ENCODE results near the gene ZFR2.
A peak's percentile ranks its signal among the peaks of the same experiment; 100 is the strongest.

ZFR2 gene

DNA sequence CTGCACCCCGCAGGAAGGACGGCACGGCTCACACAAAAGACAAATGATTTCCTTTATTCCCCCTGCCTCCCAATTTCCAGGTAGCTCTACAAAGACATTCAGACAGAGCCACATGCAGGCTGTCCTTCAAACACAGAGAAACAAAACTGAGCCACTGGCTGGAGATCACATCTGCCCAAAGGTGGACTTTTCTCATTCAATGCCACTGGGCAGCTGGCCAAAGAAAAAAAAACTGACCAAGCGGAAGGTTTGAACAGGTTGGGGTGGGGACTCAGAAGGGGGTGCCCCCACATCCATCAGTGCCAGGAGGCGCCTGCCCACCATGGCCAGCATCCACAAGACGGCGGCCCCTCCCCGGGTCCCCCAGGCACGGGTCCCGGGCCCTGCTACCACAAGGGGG is 64.9 kb downstream of the ZFR2 start:
- TF ChIP-seq, protein P1, sequence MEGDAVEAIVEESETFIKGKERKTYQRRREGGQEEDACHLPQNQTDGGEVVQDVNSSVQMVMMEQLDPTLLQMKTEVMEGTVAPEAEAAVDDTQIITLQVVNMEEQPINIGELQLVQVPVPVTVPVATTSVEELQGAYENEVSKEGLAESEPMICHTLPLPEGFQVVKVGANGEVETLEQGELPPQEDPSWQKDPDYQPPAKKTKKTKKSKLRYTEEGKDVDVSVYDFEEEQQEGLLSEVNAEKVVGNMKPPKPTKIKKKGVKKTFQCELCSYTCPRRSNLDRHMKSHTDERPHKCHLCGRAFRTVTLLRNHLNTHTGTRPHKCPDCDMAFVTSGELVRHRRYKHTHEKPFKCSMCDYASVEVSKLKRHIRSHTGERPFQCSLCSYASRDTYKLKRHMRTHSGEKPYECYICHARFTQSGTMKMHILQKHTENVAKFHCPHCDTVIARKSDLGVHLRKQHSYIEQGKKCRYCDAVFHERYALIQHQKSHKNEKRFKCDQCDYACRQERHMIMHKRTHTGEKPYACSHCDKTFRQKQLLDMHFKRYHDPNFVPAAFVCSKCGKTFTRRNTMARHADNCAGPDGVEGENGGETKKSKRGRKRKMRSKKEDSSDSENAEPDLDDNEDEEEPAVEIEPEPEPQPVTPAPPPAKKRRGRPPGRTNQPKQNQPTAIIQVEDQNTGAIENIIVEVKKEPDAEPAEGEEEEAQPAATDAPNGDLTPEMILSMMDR (IDR thresholded peaks at IDR 0.05; ENCODE audit: insufficient read depth, low read depth, low read length, missing control alignments), result no peak
- H3K4me3 ChIP-seq (ENCODE audit: low read depth, low read length), result no peak overlapping the region
- no peak for DNase-seq (ENCODE audit: low read depth)

DNA sequence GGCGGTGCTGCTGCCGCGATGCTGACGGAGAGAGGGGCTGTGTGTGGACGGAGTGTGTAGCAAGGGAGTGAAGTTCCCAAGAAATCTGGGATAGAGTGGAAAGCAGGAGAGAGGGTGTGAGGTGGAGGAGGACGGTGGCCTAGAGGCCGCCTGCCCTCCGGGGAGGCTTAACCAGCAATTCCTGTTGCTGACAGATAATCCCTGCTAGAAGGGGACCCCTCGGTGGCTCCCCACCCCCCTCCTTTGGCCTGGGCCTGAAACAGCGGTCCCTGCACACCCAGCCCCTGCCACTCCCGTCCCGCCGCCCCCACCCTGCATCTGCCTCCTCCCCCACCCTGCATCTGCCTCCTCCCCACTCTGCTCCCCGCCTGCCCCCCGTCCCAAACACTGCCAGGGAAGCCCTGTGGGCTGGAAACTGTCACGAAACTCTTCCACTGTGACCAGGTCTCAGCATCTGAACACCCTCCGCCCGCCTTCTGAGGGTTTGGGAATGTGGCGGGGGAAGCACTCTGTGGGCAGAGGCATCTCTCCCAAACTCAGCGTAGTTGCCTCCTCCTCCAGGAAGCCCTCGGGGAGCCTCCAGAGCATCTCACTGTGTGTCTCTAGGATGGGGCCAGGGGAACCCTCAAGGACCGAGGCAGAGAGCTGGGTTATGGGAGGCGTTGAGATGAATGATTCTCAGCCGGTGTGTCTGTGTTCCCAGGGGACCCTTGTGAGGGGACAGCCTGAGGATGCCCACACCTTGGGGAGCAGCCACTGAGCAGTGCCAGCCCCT is 65.5 kb downstream of the ZFR2 start:
- H3K4me3 ChIP-seq (ENCODE audit: low read depth, low read length), result no peak overlapping the region
- TF ChIP-seq, protein P1 (IDR thresholded peaks at IDR 0.05; ENCODE audit: insufficient read depth, low read depth, low read length, missing control alignments), result no peak
- no peak for DNase-seq (ENCODE audit: low read depth)

DNA sequence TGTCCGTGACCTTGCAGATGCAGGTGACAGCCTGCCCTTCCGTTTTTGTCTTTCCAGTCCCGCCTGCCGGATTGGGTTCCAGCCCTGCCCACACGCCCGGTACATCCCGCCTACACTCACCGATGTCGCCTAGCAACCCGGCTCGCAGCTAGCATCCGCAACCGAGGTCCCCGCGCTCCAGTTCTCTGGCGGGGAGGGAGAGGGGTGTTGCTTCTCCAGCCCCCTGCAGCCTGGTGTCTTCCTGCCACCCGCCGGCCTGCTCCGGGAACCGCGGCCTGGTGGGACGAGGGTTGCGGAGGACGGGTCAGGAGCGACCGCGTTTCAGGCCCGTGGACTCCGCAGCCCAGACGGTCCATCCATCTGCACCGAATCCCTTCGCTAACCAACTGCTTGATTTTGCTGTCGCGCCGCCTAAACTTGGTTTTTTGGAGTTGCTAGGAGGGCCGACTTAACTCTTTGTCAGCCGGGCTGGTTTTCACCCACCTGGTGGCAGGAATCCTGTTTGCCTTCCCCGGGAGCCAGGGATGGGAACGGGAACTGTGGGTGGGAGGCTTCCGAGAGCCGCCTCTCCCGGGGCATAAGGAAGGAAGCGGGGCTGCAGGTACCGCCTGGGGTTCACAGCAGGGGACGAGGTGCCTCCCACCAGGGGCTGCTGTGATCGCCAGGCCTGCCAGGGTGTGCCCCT is 67.3 kb downstream of the ZFR2 start:
- H3K4me3 ChIP-seq (ENCODE audit: low read depth, low read length), result no peak overlapping the region
- TF ChIP-seq, protein P1 (IDR thresholded peaks at IDR 0.05; ENCODE audit: insufficient read depth, low read depth, low read length, missing control alignments), result no peak
- peak; percentile 50 for DNase-seq (ENCODE audit: low read depth)

DNA sequence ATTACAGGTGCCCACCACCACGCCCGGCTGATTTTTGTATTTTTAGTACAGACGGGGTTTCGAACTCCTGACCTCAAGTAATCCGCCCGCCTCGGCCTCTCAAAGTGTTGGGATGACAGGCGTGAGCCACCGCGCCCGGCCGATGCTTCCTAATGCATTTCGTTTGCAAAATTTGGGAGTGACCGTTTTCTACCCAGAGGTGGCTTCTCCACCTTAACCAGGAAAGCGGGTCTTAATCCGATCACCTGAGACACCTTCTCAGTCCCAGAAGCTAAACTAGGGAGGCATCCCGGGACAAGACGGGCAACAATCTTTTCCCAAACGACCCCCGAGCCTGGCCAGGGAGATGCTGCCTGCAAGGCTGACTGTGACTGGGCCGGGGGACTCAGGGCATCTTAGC is 67.8 kb downstream of the ZFR2 start:
- TF ChIP-seq, protein P1 (IDR thresholded peaks at IDR 0.05; ENCODE audit: insufficient read depth, low read depth, low read length, missing control alignments), result no peak
- no peak overlapping the region for H3K4me3 ChIP-seq (ENCODE audit: low read depth, low read length)
- no peak for DNase-seq (ENCODE audit: low read depth)

DNA sequence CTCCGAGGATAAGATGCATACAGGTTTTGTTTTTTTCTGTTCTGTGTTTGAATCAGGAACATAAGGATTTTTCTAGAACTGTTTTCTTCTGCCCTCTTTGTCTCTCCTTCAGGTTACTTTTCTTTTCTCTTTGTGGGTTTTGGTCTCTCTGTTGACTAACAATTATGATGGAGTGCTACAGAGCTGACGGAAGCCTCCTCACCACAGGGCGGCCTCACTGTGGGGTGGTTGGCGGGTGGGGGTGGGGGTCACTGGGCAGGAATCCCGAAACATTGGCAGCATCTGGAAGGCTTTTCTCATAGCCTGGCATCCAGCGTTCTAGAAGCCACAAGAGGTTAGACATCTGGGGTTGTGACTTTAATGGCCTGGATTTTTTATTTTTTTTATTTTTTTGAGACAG is 70.7 kb downstream of the ZFR2 start:
- no peak overlapping the region for H3K4me3 ChIP-seq (ENCODE audit: low read depth, low read length)
- DNase-seq (ENCODE audit: low read depth), result no peak

DNA sequence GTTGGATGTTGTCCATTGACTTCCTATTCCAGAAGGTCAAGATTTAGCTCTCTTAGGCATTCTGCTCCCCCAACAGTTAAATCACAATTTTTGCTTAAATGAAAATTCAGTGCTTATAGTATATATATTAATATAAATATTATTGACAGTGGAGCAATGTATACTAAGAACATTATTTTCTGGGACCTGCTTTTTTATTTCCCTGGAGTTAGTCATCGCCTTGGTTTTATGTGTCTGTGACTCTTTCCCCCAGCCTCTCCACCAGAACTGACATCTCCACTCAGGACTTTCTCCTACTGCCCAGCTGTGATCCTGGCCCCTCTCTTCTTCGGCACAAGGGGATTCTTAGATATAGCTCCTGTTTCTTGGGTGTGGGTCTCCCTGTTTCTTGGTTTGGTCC is 72.5 kb downstream of the ZFR2 start:
- TF ChIP-seq, protein P1 (IDR thresholded peaks at IDR 0.05; ENCODE audit: insufficient read depth, low read depth, low read length, missing control alignments), result no peak
- no peak overlapping the region for H3K4me3 ChIP-seq (ENCODE audit: low read depth, low read length)

More for the DNA sequence above, 70.7 kb downstream of the ZFR2 start:
- TF ChIP-seq, protein P1 (IDR thresholded peaks at IDR 0.05; ENCODE audit: insufficient read depth, low read depth, low read length, missing control alignments), result no peak

More for the DNA sequence above, 72.5 kb downstream of the ZFR2 start:
- no peak for DNase-seq (ENCODE audit: low read depth)

Data from GM12865 (cell line).